ENCODE data around the gene CWC27.

- no peak for TF ChIP-seq CTCF (IDR thresholded peaks at IDR 0.05)
- no peak for TF ChIP-seq MAX (IDR thresholded peaks at IDR 0.05; ENCODE audit: low read depth)
- no peak for TF ChIP-seq TEAD4 (IDR thresholded peaks at IDR 0.05; ENCODE audit: borderline replicate concordance, insufficient read depth)
- no peak for TF ChIP-seq NRF1 (IDR thresholded peaks at IDR 0.05; ENCODE audit: low read depth, low read length)
- no peak for TF ChIP-seq RFX5 (IDR thresholded peaks at IDR 0.05; ENCODE audit: low read length)
- TF ChIP-seq TAF1 (IDR thresholded peaks at IDR 0.05; ENCODE audit: borderline replicate concordance, low read depth, low read length), result no peak
- TF ChIP-seq YY1 (IDR thresholded peaks at IDR 0.05; ENCODE audit: low read depth), result no peak
- TF ChIP-seq FOXM1 (IDR thresholded peaks at IDR 0.05; ENCODE audit: low read depth), result no peak
Measured at GRCh38 chr5:64887910-64888309, 119.2 kb downstream of the CWC27 start.

Measured in SK-N-SH (cell line).